Peyer's patch (tissue), 4 donors: ENCODE results near the gene DCLK2.

Experiments used
- CTCF ChIP-seq, 6 experiments: fragments of 450-650 bp in 4 of 6; fragments of 200-600 bp in 2 of 6; sonication (generic) in 1 of 6; IDR thresholded peaks; one replicate each; pipeline ENCODE4 v1.5.1; 2017 to 2019; ENCODE audit warnings: antibody characterized with exemption in 6 of 6, mild to moderate bottlenecking in 3 of 6, moderate library complexity in 1 of 6
- POLR2A ChIP-seq, 2 donors: fragments of 450-650 bp; IDR thresholded peaks; one replicate each; pipeline ENCODE4 v1.5.1; 2017; ENCODE audit warnings: antibody characterized with exemption in 2 of 2, mild to moderate bottlenecking in 2 of 2, moderate library complexity in 2 of 2

GRCh38 chr4:150253416-150253815, 175.2 kb downstream of the DCLK2 start:
- TF ChIP-seq CTCF (IDR thresholded peaks at IDR 0.05) (no peak), POLR2A (IDR thresholded peaks at IDR 0.05) (no peak)
